Motor neuron (in vitro differentiated cells): ENCODE results near the gene TRPC1. TPM values are rescaled to one million over a fixed set of nuclear protein-coding genes. Genes with fewer than 3 reads are reported as not detected.

ENCODE experiments used
- ATAC-seq, 8 experiments: fragments of 200-7000 bp; cut with Tn5 transposase; replicated peaks in 6 of 8; 2 replicates each; pipeline ENCODE4 v1.8.0; 2021; ENCODE audit warnings: mild to moderate bottlenecking in 8 of 8, moderate library complexity in 8 of 8
- H3K27ac ChIP-seq, 2 donors: fragments of 250-450 bp; sonication (Bioruptor Pico); 2 replicates each; pipeline ENCODE4 v1.9.0; 2021; ENCODE audit warnings: antibody characterized with exemption in 2 of 2, mild to moderate bottlenecking in 2 of 2, moderate library complexity in 1 of 2
- H3K4me1 ChIP-seq, 2 donors: fragments of 250-450 bp; sonication (Bioruptor Pico); replicated peaks in 1 of 2; 2 replicates each; pipeline ENCODE4 v1.6.1; 2021; ENCODE audit warnings: antibody characterized with exemption in 2 of 2, mild to moderate bottlenecking in 2 of 2, moderate library complexity in 1 of 2
- H3K4me3 ChIP-seq, 5 donors: fragments of 250-450 bp; sonication (Bioruptor Pico); 2 replicates each; pipeline ENCODE4 v1.9.0; 2021; ENCODE audit warnings: antibody characterized with exemption in 5 of 5, mild to moderate bottlenecking in 5 of 5, moderate library complexity in 4 of 5
- WGBS, 10 experiments: fragments of 450-650 bp; shearing (Covaris generic); methylation state at CpG; one replicate each; pipeline ENCODE4 v1.0.0; 2022; 5-methylcytosine and 5-hydroxymethylcytosine counted together
- in situ Hi-C, 9 experiments: fragments of 400-800 bp; cut with MboI; loops; one replicate each; pipeline ENCODE4 v1.15.0; 2021; ENCODE audit warnings: low sequenced_read_pairs in 9 of 9, low pct_unique_long_range_greater_than_20kb in 2 of 9; ENCODE audit not compliant: unreplicated experiment in 9 of 9
- total RNA-seq, 8 experiments: library from RNA; unstranded; fragments of 300-600 nt; gene quantifications; 2 replicates each; pipeline versions ENCODE4 v1.2.3 to v1.2.4, GENCODE V29; 2022

The TRPC1 gene
- total RNA-seq, 8 experiments from 2014 or later = 7.8 to 31.1 (median 19.6) TPM

DNA sequence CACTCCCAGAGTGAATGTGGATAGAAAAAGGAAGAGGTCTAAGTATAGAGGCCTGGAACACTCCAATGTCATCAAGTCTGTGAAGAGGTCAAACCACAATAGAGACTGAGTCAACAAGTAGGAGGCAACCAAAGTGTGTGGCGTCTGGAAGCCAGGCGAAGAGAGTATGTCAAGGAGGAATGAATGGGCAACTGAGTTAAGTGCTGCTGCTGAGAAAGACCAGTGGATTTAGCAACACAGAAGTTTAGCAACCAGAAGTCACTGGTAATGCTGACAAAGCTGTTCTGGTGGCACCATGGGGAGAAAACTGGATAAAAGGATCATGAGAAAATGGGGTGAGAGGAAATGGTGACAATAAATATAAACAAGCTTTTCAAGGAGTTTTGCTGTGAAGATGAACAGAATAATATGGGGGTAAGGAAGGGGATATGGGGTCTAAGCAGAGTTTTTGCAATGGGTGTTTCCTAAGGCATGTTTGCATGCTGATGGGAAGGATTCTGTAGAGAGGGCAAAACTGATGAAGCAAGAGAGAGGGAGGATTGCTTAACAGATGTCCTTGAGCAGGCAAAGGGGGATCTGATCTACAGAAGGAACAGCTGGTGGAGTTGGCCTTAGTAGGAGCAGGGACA, 126.7 kb downstream of the TRPC1 start:
- in situ Hi-C loops = no loop called here
- Histone ChIP-seq H3K4me3 (no peak overlapping the region), H3K4me1 (no peaks in the 10 kb centered on the region), H3K27ac (no peak overlapping the region)
- peak in 6 of 8 experiments; percentile 31 to 83 (median 61) for ATAC-seq
- 0 to 52% (median 35%) methylated on average over 2 of the region's 2 CpGs; no CpG with 5 or more reads in 3 of the 10 experiments for WGBS, 10 experiments

DNA sequence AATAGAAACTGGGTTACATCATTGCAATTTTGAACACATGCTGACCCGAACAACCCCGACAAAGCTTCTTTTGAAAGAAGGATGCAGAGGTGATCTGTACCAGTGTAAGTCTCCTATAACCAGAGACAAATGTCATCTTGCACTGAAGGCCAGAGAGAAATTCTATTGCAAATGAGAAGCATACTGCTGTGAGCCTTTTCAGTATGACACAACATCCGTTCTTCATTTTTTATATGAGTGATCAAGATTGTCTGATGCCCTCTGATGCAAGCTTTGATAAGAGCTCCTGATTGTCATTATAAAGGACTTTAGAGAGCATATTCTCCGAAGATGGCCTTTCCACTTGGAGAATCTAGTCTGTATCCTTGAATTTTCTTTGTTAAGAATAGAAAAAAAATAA, 128.2 kb downstream of the TRPC1 start:
- 22 to 100% (median 76%) methylated on average over 2 to 4 of the region's 4 CpGs for WGBS, 10 experiments
- Histone ChIP-seq H3K27ac (no peak overlapping the region), H3K4me1 (no peaks in the 10 kb centered on the region), H3K4me3 (no peak overlapping the region)
- in situ Hi-C loops = no loop called here
- no peak for ATAC-seq

GRCh38 chr3:142853270-142854168, 129.7 kb downstream of the TRPC1 start:
- H3K4me3 ChIP-seq = no peak overlapping the region
- H3K4me1 ChIP-seq = no peaks in the 10 kb centered on the region
- H3K27ac ChIP-seq = no peak overlapping the region
- peak in 1 of 8 experiments; percentile 45 for ATAC-seq
- in situ Hi-C loops = no loop called here
- WGBS, 10 experiments = 0 to 61% (median 41%) methylated on average over 4 to 9 of the region's 10 CpGs

DNA sequence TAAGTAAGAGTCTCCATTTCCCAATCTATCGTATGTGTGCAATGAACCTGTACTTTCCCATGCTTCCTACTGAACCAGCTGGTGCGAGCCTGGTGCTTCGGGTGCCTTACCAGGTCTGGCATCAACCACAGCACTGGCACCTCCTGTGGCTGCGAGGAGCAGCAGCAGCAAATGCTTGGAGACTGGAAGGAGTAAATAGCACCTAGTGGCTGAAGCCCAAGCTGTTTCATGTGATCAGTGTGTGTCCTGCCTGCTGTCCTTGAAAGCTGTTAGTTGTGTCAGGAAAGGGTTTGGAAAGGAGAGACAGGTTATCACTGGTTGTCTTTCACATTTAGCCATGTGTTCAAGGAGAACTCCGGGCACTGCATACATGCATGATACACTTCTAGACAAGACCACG, 133.2 kb downstream of the TRPC1 start:
- Histone ChIP-seq H3K27ac (no peak overlapping the region), H3K4me1 (no peaks in the 10 kb centered on the region), H3K4me3 (no peak overlapping the region)
- peak in 4 of 8 experiments; percentile 45 to 88 (median 54) for ATAC-seq
- in situ Hi-C loops = no loop called here
- WGBS, 10 experiments = 44 to 82% (median 70%) methylated on average over 2 to 5 of the region's 6 CpGs; no CpG with 5 or more reads in 3 of the 10 experiments

Other genes starting within 250 kb of the TRPC1 start
- 10 to 100 TPM; 16.4 to 46.2 (median 23.4) TPM for gene ATR, start 145.3 kb upstream of the TRPC1 start, total RNA-seq
- 10 to 100 TPM in 3 of 8 experiments, 1 to 10 TPM in 5; 1.6 to 54.7 (median 2.7) TPM for gene PLS1, start 127.6 kb upstream of the TRPC1 start, total RNA-seq
- gene PCOLCE2, start 165.0 kb downstream of the TRPC1 start, total RNA-seq = 100 to 1,000 TPM in 1 of 8 experiments, 10 to 100 TPM in 3, 1 to 10 TPM in 4; 1.0 to 120 (median 9.6) TPM
- gene PAQR9, start 239.6 kb downstream of the TRPC1 start, total RNA-seq = 1 to 10 TPM in 6 of 8 experiments, under 1 TPM in 2; 0.36 to 4.0 (median 2.0) TPM